HG03442 (cell line): ENCODE data around the gene TNFRSF12A.
"Not testable (repeated sequence)": the region's sequence is repeated elsewhere in the genome, so short reads cannot be mapped to it uniquely, and the experiment has no call there.

Experiments used
- ATAC-seq: cut with Tn5 transposase; IDR thresholded peaks from one replicate; pipeline ENCODE4 v1.9.1; 2021; ENCODE audit warnings: mild to moderate bottlenecking, moderate library complexity; ENCODE audit not compliant: unreplicated experiment

The TNFRSF12A gene

GRCh38 chr16:3045758-3046640, 25.8 kb downstream of the TNFRSF12A start, which contains the start of gene MMP25:
MMP25 (plus strand) TSS chr16:3046561; CDS start chr16:3046918, 357 bp downstream.
- ATAC-seq = no peak

- no peak for ATAC-seq
These were observed 26.6 kb downstream of the TNFRSF12A start for GRCh38 chr16:3046641-3047386.

GRCh38 chr16:3047387-3047720, 27.2 kb downstream of the TNFRSF12A start:
- no peak for ATAC-seq

- no peak for ATAC-seq
These were observed 29.8 kb downstream of the TNFRSF12A start for GRCh38 chr16:3049921-3050481.

- ATAC-seq = no peak
These were observed 30.3 kb downstream of the TNFRSF12A start for GRCh38 chr16:3050487-3050886.

GRCh38 chr16:3051009-3051408, 30.8 kb downstream of the TNFRSF12A start:
- ATAC-seq = no peak

GRCh38 chr16:3051494-3051893, 31.3 kb downstream of the TNFRSF12A start:
- ATAC-seq = no peak

GRCh38 chr16:3052571-3053329, 32.6 kb downstream of the TNFRSF12A start:
- not testable (repeated sequence) for ATAC-seq

GRCh38 chr16:3053330-3053710, 33.2 kb downstream of the TNFRSF12A start:
- not testable (repeated sequence) for ATAC-seq

GRCh38 chr16:3054965-3055733, 35.0 kb downstream of the TNFRSF12A start:
- no peak for ATAC-seq

GRCh38 chr16:3055734-3056115, 35.6 kb downstream of the TNFRSF12A start:
- ATAC-seq = not testable (repeated sequence)

- no peak for ATAC-seq
These were observed 36.4 kb downstream of the TNFRSF12A start for GRCh38 chr16:3056336-3057180.

GRCh38 chr16:3057181-3058138, 37.3 kb downstream of the TNFRSF12A start:
- no peak for ATAC-seq

GRCh38 chr16:3058139-3059030, 38.2 kb downstream of the TNFRSF12A start:
- ATAC-seq = peak; percentile 19

GRCh38 chr16:3059041-3059722, 39.0 kb downstream of the TNFRSF12A start:
- ATAC-seq = peak; percentile 75

GRCh38 chr16:3059723-3060242, 39.6 kb downstream of the TNFRSF12A start:
- ATAC-seq = no peak
